Stimulated activated CD4-positive, alpha-beta T cell treated with anti-CD3 and anti-CD28 coated beads, Interleukin-1b, Interleukin-23, amount 100 ng/mL, for 1 hour (primary cell): Measurements from ENCODE around the gene MTIF3.
A peak's percentile ranks its signal among the peaks of the same experiment; 100 is the strongest.

Source experiments
- DNase-seq, 2 donors: peaks; one replicate each; pipeline ENCODE4 v3.0.0-alpha.2; 2020; ENCODE audit warnings: low read depth in 2 of 2

MTIF3 gene, protein sequence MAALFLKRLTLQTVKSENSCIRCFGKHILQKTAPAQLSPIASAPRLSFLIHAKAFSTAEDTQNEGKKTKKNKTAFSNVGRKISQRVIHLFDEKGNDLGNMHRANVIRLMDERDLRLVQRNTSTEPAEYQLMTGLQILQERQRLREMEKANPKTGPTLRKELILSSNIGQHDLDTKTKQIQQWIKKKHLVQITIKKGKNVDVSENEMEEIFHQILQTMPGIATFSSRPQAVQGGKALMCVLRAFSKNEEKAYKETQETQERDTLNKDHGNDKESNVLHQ

DNA sequence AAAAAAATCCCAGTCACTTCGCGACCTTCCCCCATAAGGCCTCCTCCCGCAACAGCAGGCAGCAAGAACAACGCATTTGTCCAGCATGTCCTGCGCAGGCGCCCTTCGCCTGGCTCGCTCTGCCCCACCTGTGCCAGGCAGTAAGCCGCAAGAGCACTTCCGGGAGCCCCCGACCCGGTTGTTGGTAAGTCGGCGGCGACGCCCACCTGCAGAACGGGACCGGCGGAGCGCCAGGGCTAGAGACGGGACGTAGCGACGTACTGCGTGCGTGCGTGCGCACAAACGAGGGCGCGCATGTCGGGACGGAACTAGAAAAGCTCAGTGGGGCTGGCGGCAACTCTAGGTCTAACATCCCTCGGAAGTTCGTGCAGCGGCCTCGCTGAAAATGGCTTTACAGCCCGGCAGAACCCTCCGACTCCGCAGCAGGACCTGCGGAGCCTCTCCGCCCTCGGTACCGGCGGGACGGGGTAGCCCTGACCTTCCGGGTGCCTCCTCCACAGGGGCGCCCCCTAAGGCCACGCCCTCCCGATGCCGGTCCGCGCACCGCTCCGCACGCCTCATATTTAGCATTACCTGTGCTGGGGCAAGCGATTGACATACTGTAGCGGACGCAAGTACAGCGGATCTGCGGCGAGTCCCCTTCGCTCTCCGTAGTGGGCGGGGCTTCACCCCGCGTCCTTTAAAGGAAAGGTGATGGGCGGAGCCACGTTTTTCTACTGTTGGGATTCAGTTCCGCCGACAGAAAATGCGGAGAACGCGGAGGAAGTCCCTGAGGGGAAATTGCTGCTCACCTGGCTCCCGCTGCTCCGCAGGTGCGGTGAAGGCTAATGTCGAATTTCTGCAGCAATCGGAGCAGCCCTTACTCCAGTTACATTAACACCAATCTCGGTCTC, at the start of gene MTIF3:
MTIF3 (minus strand) TSS at position 629 of the 893 bp plus-strand sequence. CDS start 10,116 bp downstream, outside the sequence.
- peak; percentile 91 to 92 for DNase-seq

DNA sequence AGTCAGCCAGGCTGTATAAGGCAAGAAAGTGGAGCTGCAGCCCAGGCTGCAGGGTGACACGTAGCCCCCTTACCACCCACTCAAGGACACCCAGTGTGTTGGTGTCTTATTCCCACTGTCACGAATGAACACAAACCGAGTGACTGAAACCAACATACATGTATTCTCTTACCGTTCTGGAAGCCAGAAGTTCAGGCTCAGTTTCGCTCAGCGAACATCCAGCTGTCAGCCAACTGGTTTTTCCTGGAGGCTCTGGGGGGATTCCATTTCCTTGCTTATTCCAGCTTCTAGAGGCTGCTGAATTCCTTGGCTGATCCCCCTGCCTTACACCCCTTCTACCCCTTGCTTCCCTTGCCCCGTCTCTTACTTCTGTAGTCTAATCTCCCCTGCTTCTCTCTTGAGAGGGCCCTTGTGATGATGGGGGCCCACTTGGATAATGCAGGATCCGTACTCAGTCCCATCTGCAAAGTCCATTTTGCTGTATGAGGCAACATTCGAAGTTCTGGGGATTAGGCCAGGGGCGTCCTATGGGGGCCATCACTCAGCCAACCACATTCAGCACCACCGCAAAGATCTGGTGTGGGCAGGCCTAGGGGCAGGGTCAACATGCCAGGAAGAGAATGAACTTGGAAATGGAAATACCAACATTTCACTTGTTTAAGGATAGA, 47.3 kb upstream of the MTIF3 start:
- DNase-seq: no peak

DNA sequence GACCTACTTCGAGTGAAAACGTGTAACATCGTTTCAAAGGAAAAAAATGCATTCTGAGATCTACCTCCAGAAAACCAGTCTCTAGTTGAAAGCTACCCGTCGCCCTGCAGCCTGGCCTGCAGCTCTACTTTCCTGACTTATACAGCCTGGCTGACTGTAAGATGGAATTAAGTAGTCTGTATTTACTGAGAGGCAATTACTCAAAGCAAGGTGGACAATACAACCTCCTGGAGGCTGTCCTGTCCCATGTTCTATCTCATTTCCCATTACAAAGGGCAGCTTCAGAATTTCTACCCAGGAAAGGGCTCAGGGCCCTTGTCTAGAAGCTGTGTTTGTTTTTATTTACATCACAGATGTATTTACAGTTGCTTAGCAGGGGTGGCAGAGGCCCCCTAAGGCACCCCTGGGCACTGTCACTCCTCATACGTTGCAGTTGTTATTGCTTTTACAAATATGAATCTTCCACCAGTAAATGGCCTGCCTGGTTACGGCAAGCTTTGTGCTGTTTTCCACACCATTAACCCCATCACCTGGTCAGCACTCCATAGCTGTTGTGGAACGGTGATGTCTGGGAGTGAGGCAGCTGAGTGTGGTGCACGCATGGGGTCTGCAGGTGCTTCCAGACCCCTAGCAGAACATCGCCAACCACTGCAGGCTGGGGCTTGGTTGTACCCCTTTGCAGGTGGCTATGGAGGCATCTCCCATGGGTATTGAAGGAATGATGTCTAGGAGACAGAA, 46.3 kb upstream of the MTIF3 start:
- DNase-seq: no peak

DNA sequence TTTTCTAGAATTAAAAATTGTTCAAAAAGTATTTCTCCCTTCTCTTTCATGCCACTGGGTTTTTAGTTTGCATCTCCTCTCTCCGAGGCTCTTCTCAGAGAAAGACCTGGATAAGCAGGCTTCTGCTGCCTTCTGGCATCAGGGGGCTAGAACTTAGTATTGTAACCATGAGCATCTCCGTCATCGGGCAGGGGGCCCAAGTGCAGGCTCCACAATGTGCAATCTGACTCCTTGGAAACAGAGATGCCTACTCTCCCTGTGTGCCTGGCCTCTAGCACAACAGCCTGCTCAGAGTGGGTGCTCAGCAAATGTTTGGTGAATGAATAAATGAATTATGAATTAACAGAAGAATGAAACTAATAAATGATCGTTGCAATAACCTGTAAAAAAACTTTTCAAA, 45.6 kb upstream of the MTIF3 start:
- DNase-seq: no peak

DNA sequence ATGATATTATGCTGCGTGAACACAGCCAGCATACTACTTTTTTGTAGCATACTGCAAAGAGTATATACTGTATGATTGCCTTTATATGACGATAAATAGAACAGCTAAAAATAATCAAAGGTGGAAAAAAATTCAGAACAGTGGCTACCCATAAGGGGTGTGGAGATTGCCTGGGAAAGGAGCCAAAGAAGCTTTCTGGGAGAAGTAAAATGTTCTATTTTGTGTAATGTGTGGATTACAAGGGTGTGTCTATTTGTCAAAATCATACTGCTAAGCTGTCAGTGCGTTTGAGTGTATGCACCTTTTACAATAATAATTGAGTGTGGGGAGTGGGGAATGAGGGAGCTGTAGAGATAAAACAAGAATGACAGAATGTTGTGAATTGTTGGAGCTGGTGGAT, 45.2 kb upstream of the MTIF3 start:
- DNase-seq: no peak

DNA sequence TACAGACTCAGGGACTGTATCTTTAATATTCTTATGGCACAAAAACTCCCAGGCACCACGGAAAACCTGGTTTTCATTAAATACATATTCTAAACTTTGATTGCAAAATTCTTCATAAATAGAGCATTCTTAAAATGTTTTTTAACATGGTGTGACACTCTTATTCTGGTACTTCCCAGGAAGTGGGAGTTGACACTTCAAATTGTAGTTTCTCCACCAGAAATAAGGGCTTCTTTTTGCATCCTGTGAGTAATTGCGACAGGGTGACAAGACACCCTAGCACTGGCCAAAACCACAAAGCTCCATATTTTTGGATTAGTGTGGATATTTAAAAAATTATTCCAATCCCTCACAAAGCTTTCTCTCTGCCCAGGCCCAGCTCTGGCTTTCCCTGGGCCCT, 43.6 kb upstream of the MTIF3 start:
- DNase-seq: no peak

DNA sequence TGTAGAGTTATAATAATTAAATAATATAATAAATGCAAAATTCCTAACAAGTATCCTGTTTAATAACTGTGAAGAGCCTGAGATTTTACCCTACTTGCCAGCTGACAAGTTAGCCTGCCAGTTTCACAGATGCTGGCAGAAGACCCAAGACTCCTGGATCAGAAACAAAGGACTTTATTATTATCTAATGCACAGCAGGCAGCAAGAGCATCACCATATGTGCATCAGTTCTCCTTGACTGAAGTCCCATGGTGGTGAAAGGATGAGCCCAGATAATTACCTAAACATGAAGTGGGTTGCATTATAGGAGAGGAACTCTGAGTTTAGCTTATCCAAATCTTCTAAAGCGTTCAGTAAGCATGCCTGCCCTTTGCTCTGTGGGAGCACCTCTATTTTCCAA, 39.1 kb upstream of the MTIF3 start:
- DNase-seq: no peak

DNA sequence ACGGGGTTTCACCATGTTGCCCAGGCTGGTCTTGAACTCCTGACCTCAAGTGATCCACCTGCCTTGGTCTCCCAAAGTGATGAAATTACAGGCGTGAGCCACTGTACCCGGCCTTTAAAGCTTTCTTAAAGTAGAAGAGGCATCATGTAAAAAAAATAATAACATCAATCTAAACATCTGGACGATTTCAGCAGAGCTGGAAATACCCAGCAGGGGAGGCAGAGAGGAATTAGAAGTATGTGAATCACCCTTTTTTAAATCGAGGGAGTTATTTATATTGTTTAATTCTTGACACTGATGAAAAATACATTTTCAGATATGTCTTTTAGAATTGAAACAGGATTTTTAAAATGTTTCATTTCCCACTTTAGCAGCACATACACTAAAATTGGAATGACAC, 37.4 kb upstream of the MTIF3 start:
- no peak for DNase-seq

DNA sequence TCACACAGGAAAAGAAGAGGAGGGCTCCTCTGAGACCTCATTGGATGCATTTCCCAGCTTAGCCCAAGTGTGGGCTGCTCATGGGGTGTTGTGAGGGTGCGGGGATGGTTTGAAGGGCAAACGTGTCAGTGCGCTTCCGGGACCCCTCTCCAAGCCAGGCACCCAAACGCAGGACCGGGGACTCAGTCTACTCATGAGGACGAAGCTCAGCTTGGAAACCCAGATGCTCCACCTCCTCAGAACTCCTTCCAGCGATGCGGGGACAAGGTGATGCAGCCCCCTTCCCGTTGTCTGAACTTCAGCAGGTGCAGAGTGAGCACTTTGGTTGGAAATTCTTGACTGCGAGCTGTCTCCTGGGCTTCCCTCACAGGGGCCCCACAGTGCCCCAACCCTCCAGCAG, 33.1 kb upstream of the MTIF3 start:
- DNase-seq: no peak

DNA sequence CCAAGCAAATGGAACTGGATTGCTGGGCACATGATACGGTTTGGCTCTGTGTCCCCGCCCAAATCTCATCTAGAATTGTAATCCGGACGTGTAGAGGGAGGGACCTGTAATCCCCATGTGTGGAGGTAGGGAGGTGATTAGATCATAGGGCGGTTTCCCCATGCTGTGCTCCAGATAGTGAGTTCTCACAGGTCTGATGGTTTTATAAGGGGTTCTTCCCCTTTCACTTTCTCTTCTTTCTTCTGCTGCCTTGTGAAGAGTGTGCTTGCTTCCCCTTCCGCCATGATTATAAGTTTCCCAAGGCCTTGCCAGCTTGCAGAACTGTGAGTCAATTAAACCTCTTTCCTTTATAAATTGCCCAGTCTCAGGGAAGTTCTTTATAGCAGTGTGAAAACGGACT, 32.6 kb upstream of the MTIF3 start:
- DNase-seq: no peak

DNA sequence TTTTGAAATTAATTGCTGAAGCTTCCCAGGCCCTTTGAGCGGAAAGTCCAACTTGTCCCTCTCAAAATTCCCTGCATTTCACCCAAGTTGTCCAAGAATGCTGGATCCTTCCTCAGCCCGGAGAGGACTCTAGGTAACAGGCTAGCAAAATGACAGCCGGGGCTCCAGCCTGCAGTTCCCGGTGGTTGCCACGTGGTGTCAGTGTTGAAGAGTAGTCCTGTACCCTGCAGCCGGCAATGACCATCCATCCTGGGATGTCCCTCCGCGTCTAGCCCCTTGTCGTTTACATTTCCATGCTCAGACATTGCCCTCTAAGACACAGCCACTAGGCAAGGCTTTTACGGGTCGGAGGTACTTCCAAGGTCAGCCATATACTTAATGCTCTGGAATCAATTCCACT, 31.4 kb upstream of the MTIF3 start:
- no peak for DNase-seq

DNA sequence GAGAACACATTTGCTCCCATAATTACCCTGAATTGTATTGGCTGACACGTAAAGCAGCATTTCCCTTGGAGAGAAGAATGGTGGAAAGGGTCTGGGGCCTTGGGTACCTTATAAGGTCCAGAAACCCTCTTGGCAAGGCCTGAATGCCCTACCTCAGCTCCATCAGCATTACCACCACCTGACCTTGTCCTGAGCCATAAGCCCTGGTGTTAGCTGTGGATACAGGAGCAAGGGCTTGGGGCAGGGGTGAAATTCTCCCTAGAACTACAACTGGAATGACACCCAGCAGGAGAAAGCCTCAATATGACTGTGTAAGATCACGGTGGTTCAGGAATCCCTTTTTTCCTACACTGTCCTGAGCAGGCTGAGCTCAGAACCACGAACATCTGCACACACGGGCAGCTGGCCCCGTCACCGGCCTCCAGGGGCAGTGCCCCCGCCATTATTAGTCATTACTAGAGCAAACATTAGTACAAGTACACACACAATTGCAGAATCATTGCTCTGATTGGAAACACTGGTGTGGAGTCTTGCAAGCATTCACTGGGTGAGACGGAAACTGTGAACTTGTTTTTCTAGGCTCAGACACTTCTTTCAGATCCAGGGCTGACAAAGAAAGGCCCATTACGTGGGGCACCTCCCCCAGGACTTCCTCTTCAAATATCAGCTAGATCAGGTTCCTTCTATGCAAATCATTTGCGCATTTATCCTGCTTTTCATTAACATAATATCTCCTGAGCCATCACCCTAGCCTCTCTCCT, 26.8 kb upstream of the MTIF3 start:
- no peak for DNase-seq

DNA sequence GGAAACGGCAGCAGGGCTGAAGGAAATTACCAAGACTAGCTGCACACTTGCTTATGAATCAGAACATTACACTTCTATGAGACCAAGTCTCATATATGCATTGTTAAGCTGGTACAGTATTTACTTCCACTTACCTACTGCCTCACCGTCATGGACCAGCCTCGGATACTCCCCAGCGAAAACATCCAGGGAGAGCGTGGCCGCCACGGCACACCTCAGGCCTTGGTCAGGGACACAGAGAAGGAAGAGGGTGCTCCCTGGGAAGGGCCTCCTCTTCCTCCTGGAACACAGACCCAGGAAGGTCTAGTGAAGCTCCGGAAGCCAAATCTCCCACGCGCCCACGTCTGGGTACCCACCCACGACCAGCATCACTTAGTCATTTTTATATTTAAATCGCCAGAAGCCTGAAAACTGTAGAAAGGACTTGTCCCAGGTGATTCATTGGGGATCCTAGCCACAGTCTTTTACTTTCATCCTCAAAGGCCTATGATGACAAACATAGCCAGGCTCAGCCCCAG, 24.4 kb upstream of the MTIF3 start:
- no peak for DNase-seq

DNA sequence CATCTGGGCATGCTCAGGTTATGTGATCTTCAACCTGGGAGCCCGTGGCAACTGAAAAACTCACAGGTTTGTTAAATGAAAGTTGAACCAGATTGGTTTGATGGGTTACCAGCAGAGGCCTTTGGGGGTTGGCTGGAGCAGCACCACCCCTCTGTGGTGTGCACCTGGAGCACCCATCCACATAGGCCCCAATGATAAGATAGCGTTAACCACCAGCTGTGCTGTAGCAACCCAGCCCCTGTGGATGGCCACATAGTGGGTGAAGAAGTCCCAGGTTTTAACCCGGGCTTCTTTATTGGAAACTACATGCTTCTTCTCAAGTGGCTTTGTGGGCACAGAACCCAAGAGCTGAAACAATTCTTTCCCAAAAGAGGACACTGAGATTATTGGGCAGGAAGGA, 22.6 kb upstream of the MTIF3 start:
- DNase-seq: no peak

DNA sequence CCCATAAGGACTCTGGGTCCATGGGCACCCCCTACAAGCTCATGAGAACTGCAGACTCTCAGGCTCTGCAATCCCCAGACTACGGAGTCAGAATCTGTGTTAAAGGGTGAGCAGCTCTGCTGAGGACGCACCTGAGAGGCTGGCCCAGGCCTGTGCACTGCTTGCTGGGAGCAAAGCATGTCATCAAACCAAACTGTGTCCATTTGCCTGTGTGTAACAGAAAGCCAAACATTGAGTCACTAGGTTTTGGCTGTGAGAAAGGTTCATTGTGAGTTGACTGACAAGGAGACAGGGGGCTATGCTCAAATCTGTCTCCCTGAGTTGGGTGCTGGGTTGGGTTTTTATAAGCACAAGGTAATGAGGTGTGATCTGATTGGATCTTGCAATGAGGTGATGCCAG, 22.1 kb upstream of the MTIF3 start:
- no peak for DNase-seq

DNA sequence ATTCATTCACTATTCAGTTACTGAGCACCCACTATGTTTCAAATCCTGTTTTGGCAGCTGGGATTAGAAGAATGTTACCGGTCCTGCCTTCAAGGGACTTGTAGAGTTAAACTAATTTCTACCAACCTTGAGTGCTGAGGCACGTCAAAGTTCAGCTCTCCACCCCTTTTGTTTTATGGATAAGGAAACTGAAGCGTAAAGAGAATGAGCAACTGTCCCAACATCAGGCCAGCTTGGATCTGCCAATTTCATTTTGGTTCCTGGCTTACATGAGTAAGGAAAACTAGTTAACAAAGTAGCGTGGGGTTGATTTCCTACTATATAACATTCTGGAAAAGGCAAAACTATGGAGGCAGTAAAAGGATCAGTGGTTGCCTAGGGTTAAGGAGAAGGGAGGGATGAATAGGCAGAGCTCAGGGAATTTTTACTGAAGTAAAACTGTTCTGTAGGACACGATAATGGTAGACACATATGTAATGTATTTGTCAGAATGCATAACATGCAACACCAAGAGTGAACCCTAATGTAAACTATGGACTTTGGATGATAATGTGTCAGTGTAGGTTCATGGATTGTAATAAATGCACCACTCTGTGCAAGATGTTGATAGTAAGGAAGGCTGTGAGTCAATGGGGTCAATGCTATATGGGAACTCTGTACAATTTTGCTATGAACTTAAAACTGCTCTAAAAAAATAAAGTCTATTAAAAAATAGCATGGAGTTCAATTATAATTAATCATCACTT, 19.9 kb upstream of the MTIF3 start:
- no peak for DNase-seq

DNA sequence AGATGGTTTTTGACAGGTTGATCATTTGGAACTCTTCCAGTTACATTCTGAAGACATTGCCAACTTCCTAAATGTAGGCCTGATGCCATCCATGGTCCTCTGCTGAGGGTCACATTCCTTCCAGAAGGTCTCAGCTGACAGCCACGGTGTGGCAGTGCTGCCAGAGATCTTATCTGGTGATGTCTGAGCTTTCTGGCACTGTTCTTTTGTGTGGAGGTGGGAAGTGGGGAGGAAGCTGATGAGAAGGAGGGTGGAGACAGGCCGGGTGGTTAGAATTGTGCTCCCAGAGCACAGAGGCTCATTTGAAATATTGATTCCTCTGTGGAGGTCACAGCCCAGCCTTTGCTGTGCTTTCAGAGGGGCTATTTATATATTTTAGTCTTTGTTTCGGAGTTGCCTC, 16.1 kb upstream of the MTIF3 start:
- no peak for DNase-seq

DNA sequence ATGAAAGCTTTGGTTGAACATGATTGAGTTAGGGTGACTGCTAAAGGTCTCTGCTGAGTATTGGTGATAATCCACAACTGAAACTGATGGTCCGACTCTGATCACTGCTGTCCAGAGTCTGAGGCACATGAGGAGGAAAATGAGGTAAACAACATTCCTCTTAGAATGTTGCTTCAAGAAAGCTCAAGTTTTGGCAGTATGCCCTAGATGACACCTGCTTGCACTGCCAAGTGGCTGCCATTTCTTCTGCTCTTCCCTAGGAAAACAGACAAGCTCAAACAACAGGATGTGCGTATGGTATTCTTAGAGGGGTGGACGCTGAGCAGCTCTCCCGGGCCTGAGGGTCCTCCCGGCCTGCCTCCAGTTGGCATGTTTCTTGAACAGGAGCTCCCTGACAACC, 15.2 kb upstream of the MTIF3 start:
- no peak for DNase-seq

DNA sequence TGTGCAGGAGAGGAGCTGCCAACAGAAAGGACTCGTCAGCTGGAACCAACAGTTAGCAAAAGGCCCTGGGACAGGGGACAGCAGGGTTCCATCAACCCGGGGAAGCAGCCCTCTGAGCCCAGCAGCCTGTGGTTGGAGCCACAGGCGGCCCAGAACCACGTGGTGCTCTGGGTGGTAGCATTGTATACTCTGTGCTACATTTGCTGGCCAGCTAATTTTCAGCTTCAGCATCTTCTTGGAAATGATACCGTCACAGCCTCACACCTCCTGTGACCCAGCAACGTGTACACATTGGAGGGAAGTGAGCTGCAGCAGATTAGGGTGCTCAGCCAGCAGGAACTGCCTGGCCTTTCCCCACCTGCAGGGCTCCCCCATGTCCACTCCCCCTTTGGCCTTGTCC, 13.1 kb upstream of the MTIF3 start:
- no peak for DNase-seq

DNA sequence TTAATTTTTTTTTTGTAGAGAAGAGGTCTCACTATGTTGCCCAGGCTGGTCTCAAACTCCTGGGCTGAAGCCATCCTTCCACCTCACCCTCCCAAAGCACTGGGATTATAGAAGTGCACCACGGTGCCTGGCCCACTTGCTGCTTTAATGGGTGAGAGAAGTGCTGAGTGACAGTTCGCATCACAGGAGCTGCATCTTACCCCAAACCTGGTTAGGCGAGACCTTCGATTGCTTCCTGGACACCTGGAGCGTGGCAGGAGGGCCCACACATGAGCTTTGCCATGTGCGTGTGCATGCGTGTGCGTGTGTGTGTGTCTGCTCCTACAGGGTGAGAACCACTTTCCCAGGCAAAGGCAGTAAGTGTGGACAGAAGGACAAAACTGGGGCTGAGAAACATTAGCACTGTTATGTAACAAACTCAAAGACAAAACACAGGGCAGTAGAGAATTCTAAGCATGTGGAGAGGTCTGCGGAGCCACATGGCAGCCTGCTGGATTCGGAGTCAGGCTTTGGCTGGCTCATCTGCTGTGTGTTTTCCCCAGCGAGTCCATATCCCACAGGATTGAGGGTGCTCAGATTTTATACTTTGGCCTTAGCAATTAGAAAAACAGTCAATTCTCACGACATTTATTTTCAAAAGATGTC, 11.7 kb upstream of the MTIF3 start:
- no peak for DNase-seq
